Stomach (tissue), 4 donors: ENCODE measurements around the gene MSANTD2.

Experiments used
- CTCF ChIP-seq, 7 experiments: fragments of 450-650 bp in 4 of 7; fragments of 200-600 bp in 3 of 7; sonication (generic) in 3 of 7; IDR thresholded peaks; one replicate each; pipeline ENCODE4 v1.5.1; 2016 to 2019; ENCODE audit warnings: antibody characterized with exemption in 7 of 7, control low read depth in 2 of 7, mild to moderate bottlenecking in 1 of 7
- POLR2A ChIP-seq, 4 donors: fragments of 450-650 bp; IDR thresholded peaks; one replicate each; pipeline ENCODE4 v1.6.1; 2016; ENCODE audit warnings: antibody characterized with exemption in 4 of 4, control low read depth in 2 of 4, mild to moderate bottlenecking in 1 of 4, moderate library complexity in 1 of 4
- POLR2AphosphoS5 ChIP-seq, 3 donors: sonication (generic); formaldehyde crosslinking; IDR thresholded peaks; one replicate each; pipeline ENCODE4 v1.6.1; 2016; ENCODE audit warnings: antibody characterized with exemption in 3 of 3

GRCh38 chr11:124757320-124757719 is 42.9 kb downstream of the MSANTD2 start:
- no peak for TF ChIP-seq POLR2A (IDR thresholded peaks at IDR 0.05)
- no peak for TF ChIP-seq POLR2AphosphoS5 (IDR thresholded peaks at IDR 0.05)
- TF ChIP-seq CTCF (IDR thresholded peaks at IDR 0.05) = no peak
